Glomerular visceral epithelial cell (primary cell): ENCODE measurements around the gene FNDC5.
"Not testable (repeated sequence)": the region's sequence is repeated elsewhere in the genome, so short reads cannot be mapped to it uniquely, and the experiment has no call there.

Source experiments
- DNase-seq: peaks from one replicate; pipeline ENCODE4 v3.0.0-alpha.2; 2016; ENCODE audit errors: extremely low spot score

The FNDC5 gene

DNA sequence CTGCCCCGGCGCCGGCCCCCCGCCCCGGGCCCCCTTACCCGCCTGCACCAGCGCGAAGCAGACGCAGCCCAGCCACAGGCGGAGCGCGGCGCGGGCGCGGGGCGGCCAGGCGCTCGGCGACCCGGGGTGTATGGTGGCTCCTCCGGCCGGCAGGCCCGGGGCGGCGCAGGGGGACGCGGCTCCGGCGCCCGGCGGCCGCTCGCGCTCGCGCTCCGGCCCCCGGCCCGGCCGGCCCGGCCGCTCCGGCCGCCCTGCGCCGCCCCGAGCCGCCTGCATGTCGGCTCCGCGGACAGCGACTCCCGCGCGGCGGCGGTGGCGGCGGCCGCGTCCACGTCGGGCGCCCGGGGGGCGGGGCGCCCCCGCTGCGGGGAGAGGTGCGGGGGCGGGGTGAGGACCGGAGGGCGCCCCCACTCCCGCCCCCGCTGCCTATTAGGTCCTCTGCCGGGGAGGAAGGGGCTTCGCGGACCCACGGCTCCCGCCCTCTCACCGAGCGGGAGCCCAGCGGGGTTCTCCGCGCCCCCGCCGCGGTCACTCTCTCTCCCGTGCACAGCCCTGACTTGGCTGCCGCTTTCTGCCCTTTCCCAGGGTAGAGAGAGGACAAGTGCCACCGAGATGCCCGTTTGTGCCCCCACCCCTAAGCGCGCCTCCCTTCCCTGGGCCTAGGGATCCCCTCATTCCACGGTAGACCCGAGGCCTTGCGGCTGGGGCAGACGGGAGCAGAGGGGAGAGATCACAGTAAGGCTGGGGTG, at the start of gene FNDC5:
Gene FNDC5 (minus strand): TSS at position 298 of the 749 bp plus-strand sequence.
- no peak for DNase-seq

DNA sequence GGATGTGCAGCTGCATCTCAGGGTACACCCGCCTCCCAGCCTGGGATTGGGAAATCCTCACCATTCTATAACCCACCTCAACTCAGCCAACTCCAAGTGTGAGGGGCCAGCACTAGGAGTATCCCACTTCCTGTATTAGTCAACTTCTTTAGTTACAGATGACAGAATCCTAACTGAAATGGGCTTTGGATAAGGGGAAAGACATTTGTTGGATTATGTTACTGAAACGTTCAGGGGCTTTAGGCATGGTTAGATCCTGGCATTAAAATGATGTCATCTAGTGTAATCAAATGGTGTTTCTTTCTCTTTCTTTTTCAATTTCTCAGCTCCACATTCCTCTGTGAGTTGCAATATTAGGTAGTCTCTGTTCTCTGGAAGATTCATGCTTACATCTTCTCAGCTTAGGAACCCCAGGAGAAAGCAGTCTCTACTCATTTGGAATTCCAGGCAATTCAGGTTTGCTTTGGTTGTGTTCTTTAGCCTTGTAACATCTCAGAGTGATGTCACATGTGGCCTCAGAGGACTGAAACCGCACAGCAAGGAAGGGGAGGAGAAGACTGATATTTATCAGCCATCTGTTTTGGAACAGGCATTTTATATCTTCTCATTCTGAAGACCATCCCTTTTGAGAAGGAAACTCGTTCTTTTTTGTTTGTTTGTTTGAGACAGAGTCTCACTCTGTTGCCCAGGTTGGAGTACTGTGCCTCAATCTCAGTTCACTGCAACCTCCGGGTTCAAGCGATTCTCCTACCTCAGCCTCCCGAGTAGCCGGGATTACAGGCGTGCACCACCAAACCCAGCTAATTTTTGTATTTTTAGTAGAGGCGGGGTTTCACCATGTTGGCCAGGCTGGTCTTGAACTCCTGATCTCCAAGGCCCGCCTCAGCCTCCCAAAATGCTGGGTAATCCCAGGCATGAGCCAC, 49.4 kb upstream of the FNDC5 start:
- peak; percentile 86 for DNase-seq

DNA sequence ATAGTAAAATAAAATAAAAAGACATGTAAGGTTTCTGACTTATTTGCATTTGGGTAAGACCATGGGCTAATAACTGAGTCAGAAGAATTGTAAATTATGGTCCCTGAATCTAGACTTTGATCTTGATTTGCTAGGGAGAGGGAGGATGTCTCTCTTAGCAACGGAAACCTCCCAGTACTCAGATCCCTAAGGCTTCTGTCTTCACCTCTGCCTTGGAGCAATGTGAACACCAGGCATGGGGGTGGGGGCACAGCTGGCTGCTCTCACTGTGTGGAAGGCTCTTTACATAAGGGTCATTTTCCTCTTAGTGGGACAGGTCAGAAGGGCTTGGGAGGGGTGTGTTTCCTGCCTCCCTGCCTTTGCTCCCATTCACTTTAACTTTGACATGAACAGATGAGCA, 47.5 kb upstream of the FNDC5 start:
- no peak for DNase-seq

DNA sequence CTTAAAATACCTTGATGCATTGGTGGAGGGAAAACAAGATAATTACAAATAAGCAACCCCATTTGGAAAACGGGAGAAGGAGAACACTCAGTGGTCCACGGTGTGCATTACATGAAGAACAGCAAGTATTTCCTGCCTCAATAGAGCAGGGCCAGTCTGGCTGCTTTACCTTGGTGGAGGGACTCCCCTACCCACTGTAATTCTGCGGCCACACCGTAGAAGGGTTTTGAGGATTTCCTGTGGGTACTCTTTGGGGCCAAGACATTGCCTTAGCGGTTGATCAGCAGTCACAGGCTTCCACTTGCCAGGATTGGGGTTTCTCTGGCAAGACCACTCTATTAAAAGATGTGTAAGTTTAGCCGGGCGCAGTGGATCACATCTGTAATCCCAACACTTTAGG, 46.8 kb upstream of the FNDC5 start:
- DNase-seq: no peak

DNA sequence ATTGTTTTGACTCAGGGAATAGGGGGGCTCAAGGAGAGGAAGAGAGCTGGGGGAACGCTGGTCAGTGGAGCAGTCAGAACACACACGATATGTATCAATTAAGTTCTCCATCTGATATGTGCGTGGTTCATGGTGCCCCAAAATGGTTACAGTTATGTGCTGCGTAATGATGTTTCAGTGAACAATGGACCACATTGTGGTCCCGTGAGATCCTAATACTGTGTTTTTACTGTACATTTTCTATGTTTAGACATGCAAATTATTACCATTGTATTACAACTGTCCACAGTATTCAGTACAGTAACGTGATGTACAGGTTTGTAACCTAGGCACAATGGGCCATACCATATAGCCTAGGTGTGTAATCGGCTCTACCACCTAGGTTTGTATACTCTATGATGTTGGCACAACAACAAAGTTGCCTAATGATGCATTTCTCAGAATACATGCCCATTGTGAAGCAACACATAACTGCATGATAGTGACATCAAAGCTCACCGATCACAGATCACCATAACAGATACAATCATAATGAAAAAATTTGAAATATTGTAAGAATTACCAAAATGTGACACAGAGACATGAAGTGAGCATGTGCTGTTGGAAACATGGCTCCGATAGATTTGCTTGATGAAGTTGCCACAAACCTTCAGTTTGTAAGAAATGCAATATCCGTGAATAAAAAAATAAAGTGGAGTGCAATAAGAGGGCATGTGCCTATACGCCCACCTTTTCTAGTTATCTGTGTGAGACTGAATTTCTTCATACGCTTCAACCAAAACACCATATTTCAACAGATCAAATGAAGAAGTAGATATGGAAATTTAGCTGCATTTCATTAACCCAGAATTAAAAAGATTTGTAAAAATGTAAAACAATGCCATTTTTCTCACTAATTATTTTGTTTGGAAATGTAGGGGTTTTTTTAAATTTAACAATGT, 45.3 kb upstream of the FNDC5 start:
- DNase-seq: no peak

DNA sequence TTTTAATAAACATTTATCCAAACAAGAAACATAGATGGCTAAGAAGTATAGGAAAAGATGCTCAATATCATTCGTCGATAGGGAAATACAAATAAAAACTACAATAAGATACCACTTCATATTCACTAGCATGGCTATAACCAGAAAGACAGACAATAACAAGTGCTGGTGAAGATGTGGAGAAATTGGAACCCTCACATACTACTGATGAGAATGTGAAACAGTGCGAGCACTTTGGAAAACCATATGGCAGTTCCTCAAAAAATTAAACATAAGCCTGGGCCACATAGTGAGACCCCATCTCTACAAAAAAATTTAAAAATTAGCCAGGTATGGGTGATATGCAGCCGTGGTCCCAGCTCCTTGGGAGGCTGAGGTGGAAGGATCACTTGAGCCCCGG, 39.6 kb upstream of the FNDC5 start:
- no peak for DNase-seq

DNA sequence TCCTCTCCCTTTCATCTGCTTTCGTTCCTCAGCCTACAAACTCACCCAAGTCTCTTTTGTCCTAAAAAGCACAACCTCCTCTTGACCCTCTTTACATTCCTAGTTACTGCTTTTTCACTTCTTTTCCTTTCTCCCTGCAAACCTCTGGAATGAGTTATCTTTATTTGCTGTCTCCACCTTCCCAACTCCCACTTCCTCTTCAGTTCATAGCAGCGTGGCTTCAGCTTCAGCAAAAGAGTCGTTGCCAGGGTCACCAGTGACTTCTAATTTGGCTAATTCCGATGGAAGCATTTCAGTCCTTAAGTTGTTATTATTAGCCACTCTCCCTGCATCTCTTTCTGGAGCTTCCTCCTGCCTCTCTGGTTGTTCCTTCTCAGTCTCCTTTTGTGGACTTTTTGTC, 36.7 kb upstream of the FNDC5 start:
- no peak for DNase-seq

DNA sequence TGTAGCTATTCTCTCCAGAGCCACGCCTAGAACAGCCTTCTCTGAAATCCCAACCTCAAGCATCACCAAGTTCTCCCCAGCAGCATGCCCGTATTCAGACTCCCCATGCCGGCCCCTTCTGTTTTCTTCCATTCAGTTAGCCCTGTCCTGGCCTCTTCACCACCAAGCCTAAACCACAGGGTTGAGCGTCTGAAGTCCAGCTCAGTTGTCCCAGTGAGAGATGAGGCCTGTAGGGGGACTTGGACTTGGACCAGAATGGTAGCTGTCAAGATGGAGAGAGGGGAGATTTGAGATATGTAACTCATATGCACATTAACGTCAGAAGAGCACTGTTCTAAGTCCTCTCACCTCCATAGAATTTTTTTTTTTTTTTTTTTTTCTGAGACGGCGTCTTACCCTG, 35.9 kb upstream of the FNDC5 start:
- no peak for DNase-seq

DNA sequence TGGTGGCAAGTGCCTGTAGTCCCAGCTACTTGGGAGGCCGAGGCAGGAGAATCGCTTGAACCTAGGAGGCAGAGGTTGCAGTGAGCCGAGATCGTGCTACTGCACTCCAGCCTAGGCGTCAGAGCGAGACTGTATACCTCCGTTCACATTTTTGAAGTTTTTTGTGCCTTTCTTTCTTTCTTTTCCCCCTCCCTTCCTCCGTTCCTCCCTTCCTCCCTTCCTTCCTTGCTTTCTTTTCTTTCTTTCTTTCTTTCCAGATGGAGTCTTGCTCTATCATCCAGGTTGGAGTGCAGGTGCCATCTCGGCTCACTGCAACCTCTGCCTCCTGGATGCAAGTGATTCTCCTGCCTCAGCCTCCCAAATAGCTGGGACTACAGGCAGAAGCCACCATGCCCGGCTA, 34.9 kb upstream of the FNDC5 start:
- DNase-seq: not testable (repeated sequence)

DNA sequence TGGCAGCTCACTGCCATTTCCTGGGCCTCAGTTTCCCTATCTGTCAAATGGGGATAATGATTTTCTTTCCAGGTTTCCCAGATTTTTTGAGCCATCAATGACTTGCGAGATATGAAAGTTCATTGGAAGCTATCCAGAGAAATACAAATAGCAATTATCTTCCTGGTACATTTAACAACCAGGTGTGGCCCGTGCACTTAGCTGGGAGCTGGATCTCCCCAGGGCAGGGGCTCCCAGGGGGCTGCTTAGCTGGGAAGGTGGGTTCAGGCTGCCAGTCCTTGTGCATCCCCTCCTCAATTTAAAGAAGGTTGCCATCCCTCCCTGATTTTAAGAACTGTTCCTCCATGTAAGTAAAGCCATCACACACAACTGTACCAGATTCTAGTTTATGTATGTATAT, 34.1 kb upstream of the FNDC5 start:
- DNase-seq: no peak

DNA sequence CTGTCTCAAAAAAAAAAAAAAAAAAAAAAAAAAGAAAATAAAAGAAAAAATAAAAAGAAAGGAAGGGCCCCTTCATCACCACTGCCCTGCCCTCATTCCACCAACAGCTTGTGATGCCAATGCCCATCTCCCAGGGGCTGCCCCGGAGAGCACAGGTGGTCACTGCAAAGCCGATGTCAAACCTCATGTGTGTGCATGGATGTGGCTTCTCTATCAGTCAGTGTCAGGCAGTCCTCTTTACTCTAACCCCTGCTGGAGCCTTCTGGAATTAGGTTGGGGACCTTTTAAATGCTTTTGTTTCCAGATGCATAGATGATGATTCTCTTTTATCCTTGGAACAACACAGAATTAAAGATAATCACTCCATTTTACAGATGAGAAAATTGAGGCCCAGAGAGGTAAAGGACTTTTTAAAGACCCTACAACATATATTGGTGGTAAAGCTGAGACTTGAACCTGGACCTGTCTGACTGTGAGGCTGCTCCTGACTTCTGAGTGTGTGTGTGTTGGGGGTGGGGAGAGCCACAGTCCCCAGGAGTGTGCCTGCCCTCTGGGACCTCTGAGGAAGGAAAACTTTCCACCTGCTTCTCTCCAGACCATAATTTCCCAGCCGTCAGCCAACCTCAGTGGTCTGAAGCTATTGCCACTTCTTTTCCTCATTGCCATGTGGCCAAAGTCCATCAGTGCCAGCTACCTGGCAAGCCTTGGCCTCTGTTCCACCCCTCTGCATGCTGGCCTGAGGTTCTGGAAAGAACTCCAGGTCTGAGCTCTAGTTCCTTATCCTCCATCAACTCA, 33.5 kb upstream of the FNDC5 start:
- DNase-seq: no peak

DNA sequence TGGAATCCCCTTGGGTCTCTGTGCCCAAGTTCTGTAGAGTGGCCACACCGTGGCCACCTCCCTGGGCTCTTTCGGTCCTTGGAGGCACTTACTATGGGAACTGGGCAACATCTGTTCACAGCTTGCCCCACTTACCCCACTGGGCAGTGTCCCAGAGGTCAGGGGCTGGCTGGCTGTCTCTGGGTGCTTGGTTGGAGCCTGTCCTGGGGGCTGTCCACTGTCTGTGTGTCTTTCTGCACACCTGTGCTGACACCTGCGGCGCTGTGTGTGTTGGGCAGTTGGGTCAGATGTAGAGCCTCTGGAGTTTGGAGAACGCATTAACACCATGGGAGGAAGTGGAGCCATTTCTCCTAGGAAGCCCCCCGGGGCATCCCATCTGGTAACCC, 31.8 kb upstream of the FNDC5 start:
- DNase-seq: no peak

DNA sequence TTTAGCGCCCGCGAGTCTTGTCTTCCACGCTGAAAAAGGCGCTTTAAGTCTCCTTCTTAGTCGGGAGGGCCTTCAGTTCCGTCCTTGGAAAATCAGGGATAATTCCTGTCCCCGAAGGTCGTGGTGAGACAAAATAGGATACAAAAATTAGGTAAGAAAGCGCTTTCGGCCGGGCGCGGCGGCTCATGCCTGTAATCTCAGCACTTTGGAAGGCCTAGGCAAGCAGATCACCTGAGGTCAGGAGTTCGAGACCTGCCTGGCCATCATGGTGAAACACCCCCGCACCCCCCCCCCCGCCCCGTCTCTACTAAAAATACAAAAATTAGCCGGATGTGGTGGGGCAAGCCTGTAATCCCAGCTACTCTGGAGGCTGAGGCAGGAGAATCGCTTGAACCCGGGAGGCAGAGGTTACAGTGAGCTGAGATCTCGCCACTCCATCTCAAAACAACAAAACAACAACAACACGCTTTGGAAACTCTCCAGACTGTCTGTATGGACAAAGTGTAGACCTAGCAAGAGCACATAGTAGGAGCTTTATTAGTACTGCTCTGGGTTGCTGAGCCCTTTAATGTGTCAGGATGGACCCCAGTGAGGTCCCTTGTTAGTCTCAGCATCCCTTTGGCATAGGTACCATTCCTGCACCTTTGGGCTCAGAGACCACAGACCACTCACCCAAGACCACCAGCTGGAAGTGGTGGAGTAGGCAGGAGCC, 31.3 kb upstream of the FNDC5 start:
- DNase-seq: no peak

DNA sequence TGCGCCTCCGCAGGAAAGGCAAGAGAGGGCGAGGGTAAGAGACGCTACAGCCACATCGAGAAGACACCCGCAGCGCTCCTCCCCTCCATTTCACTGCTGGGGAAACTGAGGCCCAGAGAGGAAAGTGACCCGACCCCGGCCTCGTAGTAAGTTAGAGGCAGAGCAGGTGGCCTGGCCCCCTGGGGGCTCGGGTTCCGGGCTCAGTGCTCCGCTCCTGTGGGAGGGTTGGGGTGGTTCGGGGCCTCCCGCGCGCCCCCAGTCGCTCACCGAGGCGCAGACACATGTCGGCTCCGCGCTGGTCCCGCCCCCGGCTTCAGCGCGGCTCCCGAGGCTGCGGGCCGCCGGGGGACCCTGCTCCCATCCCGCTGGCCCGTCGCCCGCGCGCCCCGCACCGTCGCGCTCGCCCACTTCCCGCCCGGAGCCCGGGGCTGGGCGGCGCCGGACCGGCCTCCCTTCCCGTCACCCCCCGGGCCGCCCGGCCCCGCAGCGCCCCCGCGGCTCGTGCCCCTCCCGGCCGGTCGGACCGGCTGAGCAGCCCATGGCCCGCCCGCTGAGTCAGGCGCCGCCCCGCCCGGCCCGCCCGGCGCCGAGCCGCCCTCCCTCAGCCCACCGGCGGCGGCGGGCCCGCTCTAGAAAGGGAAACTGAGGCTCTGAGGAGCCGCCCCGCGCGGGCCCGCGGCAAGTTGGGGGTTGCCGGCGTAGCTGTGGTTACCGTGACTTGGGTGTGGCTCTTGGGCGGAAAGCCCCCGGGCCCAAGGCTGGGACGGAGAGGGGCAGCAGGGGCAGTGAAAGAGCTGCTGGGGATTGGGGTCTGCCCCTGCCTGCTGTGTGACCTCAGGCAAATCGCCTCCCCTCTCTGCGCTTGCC, 30.5 kb upstream of the FNDC5 start, which contains the start of gene TMEM54:
Gene TMEM54 (minus strand): TSS at position 434 of the 867 bp plus-strand sequence. CDS start 151 bp downstream, at position 283.
- DNase-seq: peak; percentile 36

DNA sequence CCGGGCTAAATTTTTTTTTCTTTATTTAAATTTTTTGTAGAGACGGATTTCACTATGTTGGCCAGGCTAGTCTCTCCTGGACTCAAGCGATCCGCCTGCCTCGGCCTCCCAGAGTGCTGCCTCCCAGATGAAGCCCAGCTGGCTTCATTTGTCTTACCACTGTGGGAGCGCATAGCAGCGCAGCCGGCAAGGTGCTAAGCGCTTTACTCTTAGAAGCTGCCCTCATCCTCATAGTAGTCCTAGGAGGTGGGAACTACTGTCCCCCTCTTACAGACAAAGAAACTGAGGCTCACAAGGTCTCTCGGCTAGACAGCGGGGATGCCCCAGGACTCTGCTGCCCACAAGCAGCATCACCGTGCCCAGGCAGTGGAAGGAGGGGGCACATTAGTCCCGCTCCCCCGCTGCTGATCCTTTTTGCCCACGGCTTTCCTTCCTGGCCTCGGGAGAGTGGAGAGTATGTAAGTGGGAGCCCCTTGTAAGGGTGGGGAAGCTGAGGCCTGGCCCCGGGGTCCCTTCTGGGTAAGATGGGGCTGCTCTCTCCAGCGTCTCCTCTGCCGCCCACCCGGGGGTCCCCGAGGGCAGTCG, 29.8 kb upstream of the FNDC5 start:
- no peak for DNase-seq

DNA sequence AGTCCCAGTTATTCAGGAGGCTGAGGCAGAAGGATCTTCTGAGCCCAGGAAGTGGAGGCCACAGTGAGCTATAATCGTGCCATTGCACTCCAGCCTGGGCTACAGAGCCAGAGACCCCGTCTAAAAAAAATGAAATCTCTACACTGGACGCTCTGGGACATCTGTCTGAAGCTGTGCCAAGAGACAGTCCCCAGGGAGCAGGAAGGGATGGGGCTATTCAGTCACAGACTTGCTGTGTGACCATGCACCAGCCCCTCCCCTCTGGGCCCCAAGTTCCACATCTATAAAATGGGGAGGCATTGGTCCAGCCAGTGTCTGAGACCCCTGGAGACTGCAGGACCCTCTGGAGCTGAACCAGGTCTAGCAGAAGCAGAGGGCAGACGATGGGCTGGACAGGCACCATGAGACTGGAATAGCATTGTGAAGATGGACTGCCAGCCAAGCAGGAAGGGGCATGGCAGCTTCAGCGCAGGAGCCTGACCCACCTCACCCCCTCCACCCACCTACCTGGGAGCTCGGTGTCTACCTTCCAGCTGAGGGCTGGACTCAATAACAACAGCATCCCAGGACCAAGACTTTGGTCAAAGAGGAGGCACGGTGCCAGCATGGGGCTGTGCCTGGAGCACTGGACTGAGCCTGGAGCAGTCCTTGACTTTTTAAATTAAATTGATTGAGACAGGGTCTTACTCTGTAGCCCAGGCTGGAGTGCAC, 29.0 kb upstream of the FNDC5 start:
- DNase-seq: no peak

DNA sequence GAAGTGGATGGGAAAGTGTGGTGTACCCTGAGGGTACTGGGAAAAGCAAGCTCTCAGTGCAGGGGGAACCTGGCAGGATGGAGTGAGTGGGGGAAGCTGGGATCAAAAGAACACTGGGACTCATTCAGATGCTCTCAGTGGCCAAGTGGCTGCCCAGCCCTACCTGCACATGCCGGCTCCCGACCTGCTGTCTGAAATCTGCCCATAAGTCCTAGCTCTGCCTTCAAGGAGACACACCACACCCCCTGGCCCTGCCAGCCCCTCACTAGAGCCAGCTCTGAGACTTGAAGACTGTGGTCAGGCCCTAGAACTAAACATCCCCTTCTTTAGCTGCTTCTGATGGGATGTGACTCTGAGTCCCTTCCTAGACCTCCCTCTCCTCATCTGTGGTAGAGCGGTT, 28.2 kb upstream of the FNDC5 start:
- no peak for DNase-seq

DNA sequence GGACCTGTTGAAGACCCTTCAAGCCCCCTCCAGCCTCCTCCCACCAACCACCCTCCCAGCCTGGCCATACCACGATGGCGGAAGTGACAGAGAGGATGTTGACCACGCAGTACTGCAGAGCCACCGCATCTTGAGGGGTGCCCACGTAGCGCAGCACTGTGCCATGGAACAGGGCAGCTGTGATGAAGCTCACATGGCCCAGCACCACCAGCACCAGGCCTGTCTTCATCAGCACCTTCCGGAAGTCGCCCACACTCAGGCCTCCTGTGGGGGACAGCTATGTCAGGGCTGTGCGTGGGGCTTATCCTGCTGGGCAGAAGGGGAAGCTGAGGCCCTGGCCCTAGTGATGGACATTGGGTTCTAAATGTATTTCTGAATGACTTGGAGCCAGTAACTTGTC, 27.3 kb upstream of the FNDC5 start:
- DNase-seq: no peak
